Stimulated activated CD4-positive, alpha-beta T cell treated with anti-CD3 and anti-CD28 coated beads, TNF-alpha, amount 100 ng/mL, for 1 hour (primary cell): ENCODE measurements around the gene OAF.

Experiments used
- DNase-seq, 3 donors: peaks; one replicate each; pipeline ENCODE4 v3.0.0-alpha.2; 2020; ENCODE audit warnings: low read depth in 3 of 3, low spot score in 1 of 3

OAF gene

DNA sequence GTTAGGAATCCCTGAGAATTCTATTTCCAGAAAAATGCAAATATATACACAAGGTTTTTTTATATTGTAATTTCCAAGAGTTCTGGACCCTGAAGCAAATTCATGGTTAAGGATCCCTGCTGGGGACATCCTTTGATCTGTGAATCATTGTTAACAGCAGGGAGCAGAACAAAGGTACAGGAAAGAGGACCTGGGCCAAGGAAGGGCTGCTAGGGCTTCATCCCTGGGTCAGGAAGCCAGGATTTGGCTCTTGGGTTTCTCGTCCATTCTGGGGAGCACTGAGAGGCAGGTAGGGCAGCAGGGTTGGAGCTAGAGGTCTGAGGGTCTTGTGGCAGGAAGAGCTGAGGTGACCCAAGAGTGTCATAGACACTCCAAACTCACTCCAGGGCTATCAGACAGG, 10.2 kb upstream of the OAF start:
- no peak for DNase-seq

DNA sequence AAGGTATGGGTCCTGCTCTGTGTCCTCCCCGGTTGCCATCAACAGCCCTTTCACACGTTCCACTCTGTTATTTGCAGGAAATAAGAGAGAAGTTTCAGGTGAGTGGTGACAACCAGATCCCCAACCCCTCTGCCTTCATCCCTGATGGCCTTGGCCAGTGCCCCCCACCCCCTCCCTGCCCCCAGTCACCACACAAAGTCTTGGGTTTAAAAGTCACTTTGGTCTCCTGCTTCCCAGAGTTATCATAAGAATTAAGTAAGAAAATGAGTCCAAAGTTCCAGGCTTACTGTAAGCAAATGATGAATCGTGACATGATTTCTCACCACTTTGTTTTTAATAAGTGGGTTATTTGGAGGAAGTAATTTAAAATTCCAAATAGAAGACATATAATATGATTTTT, 9.2 kb upstream of the OAF start:
- DNase-seq: no peak

- no peak for DNase-seq
Measured at GRCh38 chr11:120203626-120204025, 7.2 kb upstream of the OAF start.

DNA sequence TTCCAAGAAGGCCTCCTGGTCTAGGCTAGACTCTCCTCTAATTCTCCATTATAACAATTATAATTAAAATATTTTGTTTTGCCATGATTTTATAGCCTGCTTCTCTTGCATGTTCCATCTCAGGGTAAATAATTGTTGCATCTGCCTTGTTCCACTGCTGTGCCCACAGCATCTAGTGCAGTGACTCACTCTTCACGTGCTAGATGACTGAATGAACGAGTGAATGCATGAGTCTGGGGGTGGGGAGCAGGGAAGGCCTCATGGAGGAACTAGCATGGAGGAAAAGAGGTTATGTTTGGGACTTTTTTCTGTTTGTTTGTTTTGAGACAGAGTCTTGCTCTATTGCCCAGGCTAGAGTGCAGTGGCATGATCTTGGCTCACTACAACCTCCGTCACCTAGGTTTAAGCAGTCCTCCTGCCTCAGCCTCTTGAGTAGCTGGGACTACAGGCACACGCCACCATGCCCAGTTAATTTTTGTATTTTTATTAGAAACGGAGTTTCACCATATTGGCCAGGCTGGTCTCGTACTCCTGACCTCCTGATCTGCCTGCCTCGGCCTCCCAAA, 5.2 kb upstream of the OAF start:
- no peak for DNase-seq

DNA sequence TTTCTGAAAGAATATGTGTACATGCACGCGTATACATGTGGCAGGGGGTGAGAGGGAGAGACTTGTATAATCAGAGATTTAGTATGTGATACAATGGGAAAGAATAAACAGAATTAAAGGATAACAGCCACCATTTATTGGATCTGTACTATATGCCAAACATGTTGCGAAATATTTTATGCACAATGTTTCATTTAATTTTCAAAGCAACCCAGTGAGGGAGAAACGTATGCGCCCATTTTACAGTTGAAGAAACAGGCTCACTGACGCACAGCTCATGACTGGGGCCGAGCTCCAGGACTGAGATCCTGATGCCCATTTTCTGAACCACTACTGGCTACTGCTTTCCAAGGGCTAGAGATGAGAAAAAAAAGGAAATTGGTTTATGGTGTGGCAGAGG, 3.3 kb upstream of the OAF start:
- DNase-seq: no peak

GRCh38 chr11:120208001-120208441, 2.8 kb upstream of the OAF start:
- DNase-seq: no peak

DNA sequence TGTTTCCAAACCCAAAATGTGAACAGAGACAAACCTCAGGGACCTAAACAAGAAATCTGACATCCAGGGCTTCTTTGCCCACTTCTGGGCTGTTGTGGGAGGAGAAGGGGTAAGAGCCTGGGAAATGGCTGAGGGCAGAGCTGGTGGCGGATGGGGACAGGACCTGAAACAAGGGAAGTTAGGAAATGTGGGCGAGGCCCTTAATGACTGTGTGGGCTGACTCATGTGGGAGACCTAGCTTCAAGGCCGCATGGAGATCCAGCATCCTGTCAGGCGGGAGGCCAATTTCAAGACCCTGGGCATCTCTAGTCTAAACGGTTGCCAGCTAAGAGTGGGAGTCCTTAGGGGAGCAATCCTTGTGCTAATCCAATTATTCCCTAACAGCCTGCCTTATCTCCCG, 2.1 kb upstream of the OAF start:
- DNase-seq: no peak

- no peak for DNase-seq
Measured at GRCh38 chr11:120209746-120210625, 846 bp upstream of the OAF start.

DNA sequence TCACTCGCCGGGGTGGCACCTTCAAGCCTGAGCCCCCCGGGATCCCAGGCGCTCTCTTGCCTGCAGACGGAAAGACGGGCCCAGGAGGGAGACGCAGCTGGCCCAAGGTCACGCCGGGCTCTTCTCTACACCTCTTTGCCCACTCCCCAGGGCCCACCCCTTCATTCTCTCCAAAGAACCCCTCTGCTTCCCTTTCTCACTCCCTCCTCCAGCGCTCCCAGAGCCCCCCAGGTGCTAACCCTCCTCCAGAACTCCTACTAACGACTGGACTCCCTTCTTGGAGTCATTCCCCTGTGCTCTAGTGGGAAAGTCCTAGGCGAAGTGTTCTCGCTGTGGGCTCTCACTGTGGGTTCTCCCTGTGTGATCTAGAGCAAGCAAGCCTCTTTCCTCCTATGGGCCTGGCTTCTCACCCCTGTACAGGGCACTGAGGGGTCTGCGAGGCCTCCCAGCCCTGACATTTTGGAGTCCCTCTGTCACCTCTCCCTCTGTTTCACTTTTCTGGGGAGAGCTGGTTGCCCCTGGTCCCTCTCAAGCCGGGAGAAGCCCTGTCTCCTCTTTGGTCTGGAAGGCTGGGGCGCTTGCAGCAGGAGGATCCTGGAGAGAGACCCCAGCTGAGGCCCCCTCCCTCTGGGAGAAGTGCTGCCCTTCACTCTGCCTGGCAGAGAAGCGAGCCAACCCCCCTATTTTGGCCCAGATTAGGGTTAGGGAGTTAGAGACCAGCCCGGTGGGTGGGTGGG, 858 bp downstream of the OAF start:
- DNase-seq: no peak

DNA sequence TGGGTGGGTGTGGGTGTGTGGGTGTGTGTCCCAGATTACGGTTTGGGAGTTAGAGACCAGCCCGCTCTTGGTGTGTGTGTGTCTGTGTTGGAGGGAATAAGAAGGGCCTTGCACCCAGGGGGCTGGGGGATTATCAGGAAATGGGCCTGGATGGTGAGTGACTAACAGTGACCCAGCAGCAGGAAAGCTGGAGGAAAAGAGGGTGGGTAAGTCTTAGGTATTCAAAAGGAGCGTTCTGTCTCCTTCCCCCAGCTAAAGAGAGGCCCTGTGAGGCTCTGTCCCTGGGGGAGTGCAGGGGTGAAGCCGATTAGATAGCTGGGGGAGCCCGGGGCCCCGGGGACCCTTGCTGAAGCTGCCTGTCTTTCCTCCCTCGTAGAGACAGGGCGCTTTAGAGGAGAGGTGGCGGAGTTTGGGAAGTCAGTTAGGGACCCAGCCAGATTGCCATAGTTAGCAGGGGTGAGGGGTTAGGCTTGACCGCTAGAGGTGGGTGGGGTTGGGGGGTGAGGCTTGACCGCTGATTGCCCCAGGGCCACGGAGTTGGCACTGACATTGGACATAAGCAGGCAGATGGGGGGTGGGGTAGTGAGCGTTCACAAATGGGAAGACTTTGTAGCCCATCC, 1.5 kb downstream of the OAF start:
- DNase-seq: no peak

- no peak for DNase-seq
Measured at GRCh38 chr11:120212926-120213325, 2.1 kb downstream of the OAF start.

DNA sequence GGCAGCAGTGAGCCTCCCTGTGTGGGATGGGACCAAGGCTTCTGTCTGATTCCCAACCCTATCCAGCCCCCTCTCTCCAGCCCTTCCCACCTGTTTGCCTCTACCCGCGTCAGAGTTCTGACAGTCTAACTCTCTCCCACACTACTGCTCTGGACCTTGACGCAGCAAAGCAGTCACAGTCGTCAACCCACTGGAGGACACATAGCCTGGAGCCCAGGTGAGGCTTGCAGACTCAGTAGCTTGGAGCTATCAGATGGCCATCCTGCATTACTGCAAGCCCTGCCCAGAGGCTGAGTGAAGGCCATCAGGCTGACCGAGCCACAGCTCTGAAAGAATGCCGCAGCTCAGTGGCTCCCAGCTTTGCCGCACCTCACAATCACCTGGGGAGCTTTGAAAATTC, 3.7 kb downstream of the OAF start:
- DNase-seq: no peak

GRCh38 chr11:120215634-120216033, 4.8 kb downstream of the OAF start:
- no peak for DNase-seq

DNA sequence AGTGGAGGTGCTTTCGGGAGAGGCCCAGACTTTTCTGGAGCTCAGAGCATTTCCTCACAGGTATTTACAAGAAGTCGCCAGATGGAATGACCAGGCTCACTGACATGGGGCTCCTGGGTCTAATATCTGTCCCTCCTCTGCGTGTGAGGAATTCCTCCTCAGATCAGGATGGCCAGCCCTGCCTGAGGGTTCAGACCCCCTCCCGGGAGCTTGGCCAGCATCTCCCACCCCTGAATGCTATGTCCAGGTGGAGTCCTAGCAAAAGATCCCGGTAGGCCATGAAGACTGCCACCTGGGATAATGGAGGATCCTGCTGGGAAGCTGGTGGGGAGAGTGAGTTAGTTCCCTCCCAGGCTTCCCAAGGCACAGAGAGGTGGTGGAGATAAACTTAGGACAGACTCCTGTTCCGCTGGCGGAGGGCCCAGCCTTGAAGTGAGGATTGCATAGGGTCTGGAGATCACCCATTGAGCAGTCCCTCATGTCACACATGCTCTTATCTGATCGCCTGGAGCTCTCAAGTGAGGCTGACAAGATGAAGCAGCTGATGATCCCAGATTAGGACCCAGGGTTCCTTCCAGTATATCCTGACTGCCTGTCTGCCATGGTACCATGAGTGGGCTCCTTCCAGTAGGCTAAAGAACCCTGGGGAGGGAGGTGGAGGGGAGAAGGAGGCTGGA, 5.7 kb downstream of the OAF start:
- no peak for DNase-seq

GRCh38 chr11:120217526-120217925, 6.7 kb downstream of the OAF start:
- DNase-seq: no peak

- no peak for DNase-seq
Measured at GRCh38 chr11:120217941-120218694, 7.3 kb downstream of the OAF start.

DNA sequence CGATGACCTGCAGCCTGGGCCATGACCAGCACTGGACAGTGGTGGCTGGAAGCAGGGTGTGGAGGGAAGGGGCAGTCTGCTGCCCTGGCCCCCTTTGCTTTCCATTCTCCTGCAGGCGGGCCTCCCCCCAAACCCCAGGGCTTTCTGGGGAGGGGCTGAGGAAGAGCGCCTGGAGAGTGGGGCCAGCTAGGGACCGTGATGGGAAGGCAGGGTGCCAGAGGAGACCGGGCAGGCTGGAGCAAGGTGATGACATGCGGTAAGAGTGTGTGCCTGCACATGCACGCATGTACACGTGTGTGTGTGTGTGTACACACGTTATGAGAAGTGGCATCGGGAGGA, 7.8 kb downstream of the OAF start:
- DNase-seq: no peak

DNA sequence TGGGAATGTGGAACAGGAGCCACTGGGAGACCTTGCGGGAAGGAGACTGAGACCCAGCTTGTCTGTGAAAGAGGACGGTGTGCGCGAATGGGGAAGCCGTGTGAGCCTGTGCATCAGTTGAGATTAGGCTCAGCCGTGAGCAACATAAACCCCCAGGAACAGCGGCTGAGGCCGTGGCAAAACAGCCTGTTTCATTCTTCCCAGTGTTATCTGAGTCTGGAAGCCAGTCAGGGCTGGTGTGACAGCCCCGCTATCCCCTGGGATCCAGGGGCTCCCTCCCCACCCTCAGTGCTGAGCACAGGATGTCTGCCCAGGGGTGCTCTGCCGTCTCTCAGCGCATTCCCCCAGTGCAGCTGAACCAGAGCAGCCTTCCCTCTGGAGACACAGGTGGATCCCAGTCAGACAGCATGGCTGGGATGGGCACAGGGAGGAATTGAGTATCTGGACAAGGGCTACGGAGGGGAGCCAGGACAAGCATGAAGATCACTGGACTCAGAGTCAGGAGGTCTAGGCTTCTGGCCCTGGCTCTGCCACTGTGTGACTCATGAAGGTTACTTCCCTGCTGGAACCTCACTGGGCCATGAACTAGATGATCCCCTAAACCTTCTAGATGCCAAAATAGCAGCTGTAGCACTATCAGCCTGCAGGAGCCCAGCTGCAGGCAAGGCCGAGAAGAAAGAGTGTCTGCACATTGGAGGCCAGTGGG, 8.6 kb downstream of the OAF start:
- no peak for DNase-seq

GRCh38 chr11:120219938-120220746, 9.3 kb downstream of the OAF start:
- DNase-seq: no peak
